NT2/D1 (cell line): ENCODE measurements around the gene STK32B.

Experiments
- DNase-seq: peaks from one replicate; pipeline ENCODE4 v3.0.0-alpha.2; 2011; ENCODE audit warnings: low read depth, low spot score
- H3K27me3 ChIP-seq: 2 replicates; pipeline ENCODE4 v1.6.0; 2011; ENCODE audit warnings: mild to moderate bottlenecking; ENCODE audit not compliant: insufficient read length, insufficient read depth
- H3K36me3 ChIP-seq: 2 replicates; pipeline ENCODE4 v1.6.1; 2011; ENCODE audit warnings: mild to moderate bottlenecking, low read length, mixed read lengths; ENCODE audit not compliant: insufficient read depth, insufficient read length
- H3K4me1 ChIP-seq: 2 replicates; pipeline ENCODE4 v1.5.1; 2011; ENCODE audit not compliant: insufficient read depth, insufficient read length
- H3K4me3 ChIP-seq: 2 replicates; pipeline ENCODE4 v1.5.1; 2011; ENCODE audit warnings: low read depth; ENCODE audit not compliant: insufficient read length
- H3K9ac ChIP-seq: 2 replicates; pipeline ENCODE4 v1.6.0; 2011; ENCODE audit warnings: low read depth; ENCODE audit not compliant: insufficient read length
- H3K9me3 ChIP-seq: 2 replicates; pipeline ENCODE4 v1.5.1; 2011; ENCODE audit warnings: mild to moderate bottlenecking, low read length; ENCODE audit not compliant: insufficient read depth
- SUZ12 ChIP-seq: IDR thresholded peaks from 2 replicates; pipeline ENCODE4 v1.6.1; 2011; ENCODE audit not compliant: insufficient read length, insufficient read depth; ENCODE audit errors: extremely low read depth
- YY1 ChIP-seq: IDR thresholded peaks from 2 replicates; pipeline ENCODE4 v1.6.1; 2011; ENCODE audit not compliant: insufficient read length, insufficient read depth
- ZNF274 ChIP-seq: IDR thresholded peaks from 2 replicates; pipeline ENCODE4 v1.6.1; 2011; ENCODE audit warnings: mild to moderate bottlenecking, low read depth, low read length

The STK32B gene

GRCh38 chr4:5338531-5338930, 287.3 kb downstream of the STK32B start:
- Histone ChIP-seq H3K4me3 (no peak overlapping the region), H3K36me3 (no peaks in the 10 kb centered on the region), H3K9me3 (no peaks in the 10 kb centered on the region), H3K9ac (no peak overlapping the region), H3K27me3 (no peaks in the 10 kb centered on the region), H3K4me1 (no peaks in the 10 kb centered on the region)
- no peak for DNase-seq
- TF ChIP-seq SUZ12 (no peak), ZNF274 (no peak), YY1 (no peak)

- TF ChIP-seq ZNF274 (no peak), YY1 (no peak)
- no peak overlapping the region for H3K4me3 ChIP-seq
- H3K36me3 ChIP-seq, result no peaks in the 10 kb centered on the region
- H3K4me1 ChIP-seq, result no peaks in the 10 kb centered on the region
- H3K9ac ChIP-seq, result no peak overlapping the region
- no peaks in the 10 kb centered on the region for H3K27me3 ChIP-seq
- no peak for DNase-seq
- H3K9me3 ChIP-seq, result no peaks in the 10 kb centered on the region
These were observed 289.7 kb downstream of the STK32B start for GRCh38 chr4:5340991-5341451.

- Histone ChIP-seq H3K27me3 (no peaks in the 10 kb centered on the region), H3K4me1 (no peaks in the 10 kb centered on the region), H3K36me3 (no peaks in the 10 kb centered on the region), H3K4me3 (no peak overlapping the region), H3K9ac (no peak overlapping the region), H3K9me3 (no peaks in the 10 kb centered on the region)
- no peak for DNase-seq
- no peak for TF ChIP-seq ZNF274
- TF ChIP-seq YY1, result no peak
- no peak for TF ChIP-seq SUZ12
These were observed 290.2 kb downstream of the STK32B start for GRCh38 chr4:5341526-5341925.

- H3K27me3 ChIP-seq, result peaks cover 4% of the 10 kb centered on the region
- no peaks in the 10 kb centered on the region for H3K36me3 ChIP-seq
- TF ChIP-seq SUZ12 (no peak), ZNF274 (no peak), YY1 (no peak)
- H3K9me3 ChIP-seq, result no peaks in the 10 kb centered on the region
- no peak for DNase-seq
- no peaks in the 10 kb centered on the region for H3K4me1 ChIP-seq
- H3K4me3 ChIP-seq, result no peak overlapping the region
- no peak overlapping the region for H3K9ac ChIP-seq
These were observed 304.6 kb downstream of the STK32B start for GRCh38 chr4:5355846-5356245.

- TF ChIP-seq ZNF274 (no peak), SUZ12 (no peak), YY1 (no peak)
- no peak overlapping the region for H3K9ac ChIP-seq
- no peak for DNase-seq
These were observed 306.6 kb downstream of the STK32B start for GRCh38 chr4:5357870-5358269.

GRCh38 chr4:5361968-5362367, 310.7 kb downstream of the STK32B start:
- no peak overlapping the region for H3K4me3 ChIP-seq
- peaks cover 4% of the 10 kb centered on the region for H3K27me3 ChIP-seq
- no peak for DNase-seq
- no peak for TF ChIP-seq YY1
- TF ChIP-seq SUZ12, result no peak
- no peak for TF ChIP-seq ZNF274
- no peaks in the 10 kb centered on the region for H3K9me3 ChIP-seq
- H3K4me1 ChIP-seq, result peaks cover 2% of the 10 kb centered on the region
- no peaks in the 10 kb centered on the region for H3K36me3 ChIP-seq
- no peak overlapping the region for H3K9ac ChIP-seq

More at GRCh38 chr4:5357870-5358269, 306.6 kb downstream of the STK32B start:
- no peaks in the 10 kb centered on the region for H3K36me3 ChIP-seq
- no peak overlapping the region for H3K4me3 ChIP-seq
- no peaks in the 10 kb centered on the region for H3K4me1 ChIP-seq
- H3K27me3 ChIP-seq, result peaks cover 4% of the 10 kb centered on the region
- no peaks in the 10 kb centered on the region for H3K9me3 ChIP-seq

- H3K9ac ChIP-seq, result no peak overlapping the region
- no peak for DNase-seq
- H3K27me3 ChIP-seq, result peaks cover 4% of the 10 kb centered on the region
- H3K4me1 ChIP-seq, result peaks cover 2% of the 10 kb centered on the region
- no peaks in the 10 kb centered on the region for H3K9me3 ChIP-seq
- no peaks in the 10 kb centered on the region for H3K36me3 ChIP-seq
- TF ChIP-seq ZNF274 (no peak), SUZ12 (no peak), YY1 (no peak)
- H3K4me3 ChIP-seq, result no peak overlapping the region
These were observed 313.1 kb downstream of the STK32B start for GRCh38 chr4:5364406-5364805.
